Measurements from ENCODE around the gene PGBD4.
A peak's percentile ranks its signal among the peaks of the same experiment; 100 is the strongest.

Gene PGBD4

DNA sequence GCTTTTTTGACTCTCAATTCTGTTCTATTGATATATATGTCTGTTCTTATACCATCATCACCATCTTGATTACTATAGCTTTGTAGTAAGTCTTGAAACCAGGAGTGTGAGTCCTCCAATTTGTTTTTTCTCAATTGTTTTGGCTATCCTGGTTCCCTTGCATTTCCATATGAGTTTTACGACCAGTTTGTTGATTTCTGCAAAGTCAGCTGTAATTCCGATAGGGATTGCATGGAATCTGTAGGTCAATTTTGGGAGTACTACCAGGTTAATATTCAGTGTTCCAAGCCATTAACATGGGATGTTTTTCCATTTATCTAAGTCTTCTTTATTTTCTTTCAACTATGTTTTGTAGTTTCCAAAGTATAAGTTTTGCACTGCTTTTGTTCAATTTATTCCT, 27.0 kb downstream of the PGBD4 start:
- Histone ChIP-seq H3K4me1 (ENCODE audit: control insufficient read depth, insufficient read depth, low read depth, low read length) (no peaks in the 10 kb centered on the region), H3K4ac (ENCODE audit: low read depth in 1 of 2, low read length in 2 of 2) (no peak overlapping the region), H2BK120ac (ENCODE audit: low read depth, low read length) (no peak overlapping the region), H4K91ac (ENCODE audit: low read length) (no peak overlapping the region), H2AFZ (ENCODE audit: low read depth, low read length) (no peak overlapping the region), H3K4me3 (ENCODE audit: insufficient read depth in 1 of 2, low read depth in 1 of 2, low read length in 2 of 2) (no peak overlapping the region), H2BK5ac (ENCODE audit: low read depth, low read length, poor library complexity, severe bottlenecking) (no peak overlapping the region), H2AK5ac (ENCODE audit: low read length, severe bottlenecking) (no peak overlapping the region), H3K4me2 (ENCODE audit: low read length, poor library complexity, severe bottlenecking) (no peak overlapping the region), H3K14ac (ENCODE audit: low read length in 2 of 2) (no peak overlapping the region), H2BK12ac (ENCODE audit: low read length in 2 of 2) (no peak overlapping the region), H3K23ac (ENCODE audit: low read length in 2 of 2) (no peak overlapping the region), H3K9me3 (ENCODE audit: control insufficient read depth, low read length) (no peaks in the 10 kb centered on the region), H3K27ac (ENCODE audit: low read length, poor library complexity, severe bottlenecking) (no peak overlapping the region), H3K79me1 (replicated peaks; ENCODE audit: low read length, poor library complexity, severe bottlenecking) (no peaks in the 10 kb centered on the region), H4K8ac (ENCODE audit: low read length) (no peak overlapping the region), H2BK15ac (ENCODE audit: low read depth, poor library complexity, severe bottlenecking) (no peak overlapping the region), H3K9ac (ENCODE audit: low read length) (no peak overlapping the region), H3K36me3 (ENCODE audit: control insufficient read depth in 1 of 2, insufficient read depth in 2 of 2, low read depth in 1 of 2, low read length in 2 of 2) (peaks cover 0 to 15% of the 10 kb centered on the region in 2 experiments), H3K18ac (ENCODE audit: low read depth in 1 of 2, low read length in 2 of 2) (no peak overlapping the region), H3K27me3 (ENCODE audit: control insufficient read depth in 1 of 2, insufficient read depth in 1 of 2, low read length in 2 of 2) (no peaks in the 10 kb centered on the region)
- WGBS = 50% methylated on average over 2 of the region's 2 CpGs
- DNase-seq = no peak

DNA sequence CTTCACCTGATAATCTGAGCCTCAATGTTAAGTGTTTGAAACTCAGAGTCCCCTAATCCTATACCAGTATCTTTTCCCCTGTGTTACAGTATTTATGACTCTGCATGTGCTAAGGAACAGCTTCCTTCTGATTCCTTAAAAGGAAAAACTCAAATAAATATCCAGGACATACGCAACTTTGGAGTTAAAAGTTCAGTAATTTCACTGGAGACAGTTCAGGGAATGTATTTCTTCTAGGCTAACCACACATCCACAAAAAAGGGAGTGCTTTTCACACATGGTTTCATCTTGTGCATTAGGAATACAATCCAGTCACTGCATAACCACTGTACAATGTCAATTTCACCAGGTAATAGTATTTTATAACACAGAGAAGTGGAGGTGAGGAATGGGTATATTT, 31.0 kb downstream of the PGBD4 start:
- Histone ChIP-seq H2BK15ac (ENCODE audit: low read depth, poor library complexity, severe bottlenecking) (no peak overlapping the region), H3K9ac (ENCODE audit: low read length) (no peak overlapping the region), H2AFZ (ENCODE audit: low read depth, low read length) (no peak overlapping the region), H3K4me1 (ENCODE audit: control insufficient read depth, insufficient read depth, low read depth, low read length) (no peaks in the 10 kb centered on the region), H3K14ac (ENCODE audit: low read length in 2 of 2) (no peak overlapping the region), H3K23ac (ENCODE audit: low read length in 2 of 2) (no peak overlapping the region), H3K4me2 (ENCODE audit: low read length, poor library complexity, severe bottlenecking) (no peak overlapping the region), H4K91ac (ENCODE audit: low read length) (no peak overlapping the region), H4K8ac (ENCODE audit: low read length) (no peak overlapping the region), H3K4me3 (ENCODE audit: insufficient read depth in 1 of 2, low read depth in 1 of 2, low read length in 2 of 2) (no peak overlapping the region), H2BK12ac (ENCODE audit: low read length in 2 of 2) (no peak overlapping the region), H3K4ac (ENCODE audit: low read depth in 1 of 2, low read length in 2 of 2) (no peak overlapping the region), H3K27ac (ENCODE audit: low read length, poor library complexity, severe bottlenecking) (no peak overlapping the region), H3K79me1 (replicated peaks; ENCODE audit: low read length, poor library complexity, severe bottlenecking) (peaks cover 1% of the 10 kb centered on the region), H3K9me3 (ENCODE audit: control insufficient read depth, low read length) (no peaks in the 10 kb centered on the region), H3K18ac (ENCODE audit: low read depth in 1 of 2, low read length in 2 of 2) (no peak overlapping the region), H3K27me3 (ENCODE audit: control insufficient read depth in 1 of 2, insufficient read depth in 1 of 2, low read length in 2 of 2) (no peaks in the 10 kb centered on the region), H2BK120ac (ENCODE audit: low read depth, low read length) (no peak overlapping the region), H2BK5ac (ENCODE audit: low read depth, low read length, poor library complexity, severe bottlenecking) (no peak overlapping the region), H2AK5ac (ENCODE audit: low read length, severe bottlenecking) (no peak overlapping the region), H3K36me3 (ENCODE audit: control insufficient read depth in 1 of 2, insufficient read depth in 2 of 2, low read depth in 1 of 2, low read length in 2 of 2) (peaks cover 5 to 17% of the 10 kb centered on the region in 2 experiments)
- DNase-seq = no peak
- 86% methylated on average over 1 of the region's 1 CpG for WGBS

DNA sequence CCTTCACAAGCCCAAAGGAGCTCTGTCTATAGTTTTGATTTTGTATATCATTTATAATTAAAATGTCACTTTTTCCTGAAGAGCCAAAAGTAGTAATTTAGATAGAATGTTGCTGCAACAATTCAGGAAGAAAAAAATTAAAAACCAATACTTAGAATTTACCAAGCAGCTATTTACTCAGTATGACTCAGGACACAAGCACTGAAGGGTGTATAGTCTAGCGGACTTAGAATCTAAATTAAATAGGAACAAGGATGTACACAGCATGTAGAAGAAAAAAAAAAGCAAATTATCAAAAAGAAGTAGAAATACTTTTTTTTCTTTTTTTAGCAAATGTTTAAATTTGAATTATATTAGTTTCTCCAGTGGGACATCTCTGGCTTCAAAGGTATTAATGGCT, 31.6 kb downstream of the PGBD4 start:
- Histone ChIP-seq H3K4me1 (ENCODE audit: control insufficient read depth, insufficient read depth, low read depth, low read length) (no peaks in the 10 kb centered on the region), H4K8ac (ENCODE audit: low read length) (no peak overlapping the region), H2BK120ac (ENCODE audit: low read depth, low read length) (no peak overlapping the region), H4K91ac (ENCODE audit: low read length) (no peak overlapping the region), H3K27me3 (ENCODE audit: control insufficient read depth in 1 of 2, insufficient read depth in 1 of 2, low read length in 2 of 2) (no peaks in the 10 kb centered on the region), H2AK5ac (ENCODE audit: low read length, severe bottlenecking) (no peak overlapping the region), H2BK15ac (ENCODE audit: low read depth, poor library complexity, severe bottlenecking) (no peak overlapping the region), H3K4me2 (ENCODE audit: low read length, poor library complexity, severe bottlenecking) (no peak overlapping the region), H3K9ac (ENCODE audit: low read length) (no peak overlapping the region), H2AFZ (ENCODE audit: low read depth, low read length) (no peak overlapping the region), H3K79me1 (replicated peaks; ENCODE audit: low read length, poor library complexity, severe bottlenecking) (peaks cover 1% of the 10 kb centered on the region), H3K27ac (ENCODE audit: low read length, poor library complexity, severe bottlenecking) (no peak overlapping the region), H3K23ac (ENCODE audit: low read length in 2 of 2) (no peak overlapping the region), H3K36me3 (ENCODE audit: control insufficient read depth in 1 of 2, insufficient read depth in 2 of 2, low read depth in 1 of 2, low read length in 2 of 2) (peaks cover 6 to 22% of the 10 kb centered on the region in 2 experiments), H3K18ac (ENCODE audit: low read depth in 1 of 2, low read length in 2 of 2) (no peak overlapping the region), H3K14ac (ENCODE audit: low read length in 2 of 2) (no peak overlapping the region), H3K9me3 (ENCODE audit: control insufficient read depth, low read length) (no peaks in the 10 kb centered on the region), H3K4ac (ENCODE audit: low read depth in 1 of 2, low read length in 2 of 2) (no peak overlapping the region), H3K4me3 (ENCODE audit: insufficient read depth in 1 of 2, low read depth in 1 of 2, low read length in 2 of 2) (no peak overlapping the region), H2BK5ac (ENCODE audit: low read depth, low read length, poor library complexity, severe bottlenecking) (no peak overlapping the region), H2BK12ac (ENCODE audit: low read length in 2 of 2) (no peak overlapping the region)
- no CpG with 5 or more reads among the region's 1 CpG for WGBS
- DNase-seq = no peak

DNA sequence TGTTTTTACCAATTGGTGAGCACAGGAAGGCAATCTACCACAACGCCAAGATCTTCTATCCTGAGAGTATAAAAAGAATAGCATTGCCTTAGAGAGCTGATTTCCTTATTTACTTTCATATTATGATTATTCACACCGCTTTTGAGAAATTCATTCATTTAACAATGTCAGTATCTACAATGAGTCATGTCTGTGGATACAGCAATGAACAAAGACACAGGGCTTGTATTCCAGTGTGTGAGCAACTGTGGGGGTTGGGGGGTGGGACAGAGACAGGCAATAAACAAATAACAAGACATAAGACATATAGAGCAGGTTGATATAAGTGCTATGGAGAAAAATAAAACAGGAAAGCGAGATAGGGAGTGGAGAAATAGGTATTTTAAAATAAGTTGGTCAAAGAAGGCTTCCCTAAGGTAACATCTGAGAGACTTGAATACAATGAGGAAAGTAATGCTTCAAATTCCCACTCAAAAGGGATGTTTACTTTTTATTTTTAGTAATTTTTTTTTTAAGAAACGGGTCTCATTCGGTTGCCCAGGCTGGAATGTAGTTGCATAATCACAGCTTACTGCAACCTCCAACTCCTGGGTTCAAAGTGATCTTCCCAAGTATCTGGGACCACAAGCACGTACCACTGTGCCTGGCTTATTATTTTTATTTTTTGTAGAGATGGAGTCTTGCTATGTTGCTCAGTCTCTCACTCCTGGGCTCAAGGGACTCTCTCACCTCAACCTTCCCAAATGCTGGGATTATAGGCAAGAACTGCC, 45.7 kb downstream of the PGBD4 start:
- H2BK15ac ChIP-seq (ENCODE audit: low read depth, poor library complexity, severe bottlenecking) = no peak overlapping the region

More for the DNA sequence above, 45.7 kb downstream of the PGBD4 start:
- no peak overlapping the region for H3K4ac ChIP-seq (ENCODE audit: low read depth in 1 of 2, low read length in 2 of 2)
- WGBS = 83% methylated on average over 2 of the region's 6 CpGs
- no peak overlapping the region for H2BK5ac ChIP-seq (ENCODE audit: low read depth, low read length, poor library complexity, severe bottlenecking)
- H3K79me1 ChIP-seq (replicated peaks; ENCODE audit: low read length, poor library complexity, severe bottlenecking) = peaks cover 11% of the 10 kb centered on the region
- H3K4me1 ChIP-seq (ENCODE audit: control insufficient read depth, insufficient read depth, low read depth, low read length) = no peaks in the 10 kb centered on the region
- H3K9me3 ChIP-seq (ENCODE audit: control insufficient read depth, low read length) = no peaks in the 10 kb centered on the region
- H2AK5ac ChIP-seq (ENCODE audit: low read length, severe bottlenecking) = no peak overlapping the region
- H2AFZ ChIP-seq (ENCODE audit: low read depth, low read length) = no peak overlapping the region
- no peaks in the 10 kb centered on the region for H3K27me3 ChIP-seq (ENCODE audit: control insufficient read depth in 1 of 2, insufficient read depth in 1 of 2, low read length in 2 of 2)
- no peak overlapping the region for H2BK120ac ChIP-seq (ENCODE audit: low read depth, low read length)
- H3K4me2 ChIP-seq (ENCODE audit: low read length, poor library complexity, severe bottlenecking) = no peak overlapping the region
- H4K8ac ChIP-seq (ENCODE audit: low read length) = no peak overlapping the region
- H3K27ac ChIP-seq (ENCODE audit: low read length, poor library complexity, severe bottlenecking) = no peak overlapping the region
- H3K23ac ChIP-seq (ENCODE audit: low read length in 2 of 2) = no peak overlapping the region
- H3K4me3 ChIP-seq (ENCODE audit: insufficient read depth in 1 of 2, low read depth in 1 of 2, low read length in 2 of 2) = no peak overlapping the region
- H4K91ac ChIP-seq (ENCODE audit: low read length) = no peak overlapping the region
- peak; percentile 17 for DNase-seq
- no peak overlapping the region for H3K18ac ChIP-seq (ENCODE audit: low read depth in 1 of 2, low read length in 2 of 2)
- H3K14ac ChIP-seq (ENCODE audit: low read length in 2 of 2) = no peak overlapping the region
- H3K9ac ChIP-seq (ENCODE audit: low read length) = no peak overlapping the region
- H3K36me3 ChIP-seq (ENCODE audit: control insufficient read depth in 1 of 2, insufficient read depth in 2 of 2, low read depth in 1 of 2, low read length in 2 of 2) = peaks cover 29 to 83% of the 10 kb centered on the region in 2 experiments
- no peak overlapping the region for H2BK12ac ChIP-seq (ENCODE audit: low read length in 2 of 2)
